GM19397 (cell line): ENCODE results near the gene HES7.

Source experiments
- ATAC-seq: cut with Tn5 transposase; IDR thresholded peaks from one replicate; pipeline ENCODE4 v1.9.1; 2021; ENCODE audit warnings: mild to moderate bottlenecking, moderate library complexity; ENCODE audit not compliant: unreplicated experiment

The HES7 gene

GRCh38 chr17:8075574-8076342 is 48.1 kb downstream of the HES7 start:
- no peak for ATAC-seq

GRCh38 chr17:8075081-8075480 is 48.8 kb downstream of the HES7 start:
- no peak for ATAC-seq

- ATAC-seq, result no peak
Observed at GRCh38 chr17:8074554-8074953, 49.4 kb downstream of the HES7 start.

GRCh38 chr17:8073627-8074484 is 50.0 kb downstream of the HES7 start:
- no peak for ATAC-seq

- no peak for ATAC-seq
Observed at GRCh38 chr17:8072729-8073461, 51.0 kb downstream of the HES7 start.

- no peak for ATAC-seq
Observed at GRCh38 chr17:8072341-8072728, 51.6 kb downstream of the HES7 start.

- no peak for ATAC-seq
Observed at GRCh38 chr17:8071496-8071895, 52.4 kb downstream of the HES7 start.
